ENCODE data around the gene GLIS1.

GLIS1 gene

GRCh38 chr1:53666566-53666965 is 72.4 kb downstream of the GLIS1 start:
- Histone ChIP-seq H3K4me1 (ENCODE audit: control insufficient read depth, insufficient read depth, low read length) (no peaks in the 10 kb centered on the region), H3K27me3 (ENCODE audit: control insufficient read depth, insufficient read depth, low read length, poor library complexity, severe bottlenecking) (no peaks in the 10 kb centered on the region), H3K27ac (ENCODE audit: insufficient read depth, low read depth, low read length, poor library complexity, severe bottlenecking) (no peak overlapping the region), H3K4me3 (ENCODE audit: insufficient read depth, low read depth, low read length) (no peak overlapping the region), H3K36me3 (ENCODE audit: control insufficient read depth, insufficient read depth, low read length) (no peaks in the 10 kb centered on the region), H3K9me3 (ENCODE audit: control insufficient read depth, low read length) (no peaks in the 10 kb centered on the region)
- 89 to 95% methylated on average over 1 of the region's 1 CpG for WGBS, 2 experiments

DNA sequence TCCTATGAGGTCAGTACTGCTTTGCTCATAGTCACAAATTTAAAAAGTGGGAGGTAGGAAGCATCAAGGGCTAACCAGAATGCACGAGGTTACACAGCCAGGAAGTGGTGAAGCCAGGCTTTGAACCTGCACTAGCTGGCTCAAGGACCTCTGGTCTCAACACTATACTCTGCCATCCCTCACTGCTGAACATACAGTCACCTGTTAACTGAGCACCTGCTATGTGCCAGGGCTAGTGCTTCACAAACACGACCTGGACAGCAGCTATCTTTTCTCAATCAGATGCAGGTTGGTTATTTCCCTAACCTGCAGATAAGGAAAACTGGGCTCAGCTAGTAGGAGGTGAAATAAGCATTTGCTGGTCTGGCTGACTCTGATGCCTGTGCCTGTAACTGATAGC is 73.0 kb downstream of the GLIS1 start:
- no peaks in the 10 kb centered on the region for H3K27me3 ChIP-seq (ENCODE audit: control insufficient read depth, insufficient read depth, low read length, poor library complexity, severe bottlenecking)
- no peaks in the 10 kb centered on the region for H3K9me3 ChIP-seq (ENCODE audit: control insufficient read depth, low read length)
- no peak overlapping the region for H3K4me3 ChIP-seq (ENCODE audit: insufficient read depth, low read depth, low read length)
- H3K4me1 ChIP-seq (ENCODE audit: control insufficient read depth, insufficient read depth, low read length): no peaks in the 10 kb centered on the region
- no peak overlapping the region for H3K27ac ChIP-seq (ENCODE audit: insufficient read depth, low read depth, low read length, poor library complexity, severe bottlenecking)
- H3K36me3 ChIP-seq (ENCODE audit: control insufficient read depth, insufficient read depth, low read length): no peaks in the 10 kb centered on the region
- WGBS, 2 experiments: 60 to 62% methylated on average over 2 of the region's 2 CpGs

DNA sequence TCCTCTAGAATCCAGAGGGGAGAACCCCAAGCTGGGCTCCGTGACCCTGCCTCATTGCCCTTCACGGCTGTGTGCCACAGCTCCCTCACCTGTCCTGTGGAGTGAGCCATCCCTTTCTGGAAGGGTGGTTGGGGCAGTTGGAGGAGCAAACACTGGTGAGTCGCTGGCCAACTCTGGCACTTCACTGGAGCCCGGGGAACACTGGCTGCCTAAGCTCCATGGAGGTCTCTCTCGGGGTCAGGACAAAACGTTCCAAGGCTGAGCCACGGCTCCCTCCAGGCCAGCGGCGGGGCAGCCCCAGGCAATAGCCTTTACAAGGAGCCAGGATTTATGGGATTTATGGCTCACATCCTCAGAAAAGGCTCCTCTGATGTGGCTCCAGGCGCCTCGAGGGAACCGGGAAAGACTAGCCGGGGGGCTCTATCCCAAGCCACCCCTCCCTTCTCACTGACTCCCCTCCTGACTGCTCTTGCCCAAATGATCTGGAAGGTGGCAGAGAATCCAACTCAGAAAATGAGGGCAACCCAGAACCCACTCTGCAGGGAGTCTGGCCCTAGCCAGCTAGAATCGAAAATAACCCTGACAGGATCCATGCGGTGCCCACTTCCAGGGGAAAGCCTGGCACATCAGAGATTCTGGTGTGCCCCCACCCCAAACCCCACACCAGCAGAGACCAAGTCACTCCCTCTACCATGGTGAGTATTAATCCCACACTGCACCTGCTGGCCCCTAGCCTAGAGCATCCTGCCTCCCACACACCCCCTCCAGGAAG is 75.2 kb downstream of the GLIS1 start:
- Histone ChIP-seq H3K27me3 (ENCODE audit: control insufficient read depth, insufficient read depth, low read length, poor library complexity, severe bottlenecking) (no peaks in the 10 kb centered on the region), H3K36me3 (ENCODE audit: control insufficient read depth, insufficient read depth, low read length) (no peaks in the 10 kb centered on the region), H3K4me3 (ENCODE audit: insufficient read depth, low read depth, low read length) (no peak overlapping the region), H3K4me1 (ENCODE audit: control insufficient read depth, insufficient read depth, low read length) (no peaks in the 10 kb centered on the region), H3K27ac (ENCODE audit: insufficient read depth, low read depth, low read length, poor library complexity, severe bottlenecking) (no peak overlapping the region), H3K9me3 (ENCODE audit: control insufficient read depth, low read length) (no peaks in the 10 kb centered on the region)
- 78 to 81% methylated on average over 15 of the region's 15 CpGs for WGBS, 2 experiments

DNA sequence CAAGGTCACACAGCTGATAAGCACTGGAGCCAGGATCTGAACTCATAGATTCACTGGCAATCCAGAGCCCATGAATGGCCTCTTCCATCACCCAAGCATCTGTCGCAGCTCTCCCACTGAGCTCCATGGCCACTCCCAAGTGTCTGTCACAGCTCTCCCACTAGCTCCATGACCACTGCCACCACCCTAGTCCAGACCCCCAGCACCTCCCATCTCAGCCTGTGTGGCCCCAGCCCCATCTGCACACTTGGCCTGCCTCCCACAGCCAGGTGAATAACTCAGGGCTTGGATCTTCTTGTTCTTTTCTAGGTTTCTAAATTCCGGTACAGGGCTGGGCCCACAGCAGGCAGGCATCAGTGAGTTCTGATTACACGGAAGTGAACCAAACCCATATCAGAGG is 76.0 kb downstream of the GLIS1 start:
- Histone ChIP-seq H3K4me1 (ENCODE audit: control insufficient read depth, insufficient read depth, low read length) (no peaks in the 10 kb centered on the region), H3K9me3 (ENCODE audit: control insufficient read depth, low read length) (no peaks in the 10 kb centered on the region), H3K27me3 (ENCODE audit: control insufficient read depth, insufficient read depth, low read length, poor library complexity, severe bottlenecking) (no peaks in the 10 kb centered on the region), H3K4me3 (ENCODE audit: insufficient read depth, low read depth, low read length) (no peak overlapping the region), H3K27ac (ENCODE audit: insufficient read depth, low read depth, low read length, poor library complexity, severe bottlenecking) (no peak overlapping the region), H3K36me3 (ENCODE audit: control insufficient read depth, insufficient read depth, low read length) (no peaks in the 10 kb centered on the region)
- WGBS, 2 experiments: 92 to 95% methylated on average over 3 of the region's 3 CpGs

DNA sequence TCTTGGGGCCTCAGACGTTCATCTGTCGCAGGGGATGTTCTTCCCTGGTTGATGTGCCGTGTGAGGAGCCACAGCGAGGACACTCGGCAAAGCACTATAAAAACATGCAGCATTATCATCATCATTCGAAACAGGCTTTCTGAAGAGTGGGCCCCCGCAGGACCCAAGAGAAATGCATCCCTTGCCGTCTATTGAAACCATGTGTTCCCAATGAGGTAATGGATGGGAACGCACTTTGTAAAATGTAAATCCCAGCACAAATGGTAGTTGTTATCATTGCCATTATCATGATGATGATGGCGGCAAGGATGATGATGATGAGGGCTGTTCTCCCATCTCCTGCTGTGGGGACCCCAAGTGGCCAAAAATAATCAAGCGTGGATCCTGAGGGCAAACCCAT is 76.8 kb downstream of the GLIS1 start:
- H3K27me3 ChIP-seq (ENCODE audit: control insufficient read depth, insufficient read depth, low read length, poor library complexity, severe bottlenecking): no peaks in the 10 kb centered on the region
- H3K36me3 ChIP-seq (ENCODE audit: control insufficient read depth, insufficient read depth, low read length): no peaks in the 10 kb centered on the region
- H3K9me3 ChIP-seq (ENCODE audit: control insufficient read depth, low read length): no peaks in the 10 kb centered on the region
- H3K4me1 ChIP-seq (ENCODE audit: control insufficient read depth, insufficient read depth, low read length): no peaks in the 10 kb centered on the region
- no peak overlapping the region for H3K27ac ChIP-seq (ENCODE audit: insufficient read depth, low read depth, low read length, poor library complexity, severe bottlenecking)
- 88 to 90% methylated on average over 11 of the region's 11 CpGs for WGBS, 2 experiments
- no peak overlapping the region for H3K4me3 ChIP-seq (ENCODE audit: insufficient read depth, low read depth, low read length)

DNA sequence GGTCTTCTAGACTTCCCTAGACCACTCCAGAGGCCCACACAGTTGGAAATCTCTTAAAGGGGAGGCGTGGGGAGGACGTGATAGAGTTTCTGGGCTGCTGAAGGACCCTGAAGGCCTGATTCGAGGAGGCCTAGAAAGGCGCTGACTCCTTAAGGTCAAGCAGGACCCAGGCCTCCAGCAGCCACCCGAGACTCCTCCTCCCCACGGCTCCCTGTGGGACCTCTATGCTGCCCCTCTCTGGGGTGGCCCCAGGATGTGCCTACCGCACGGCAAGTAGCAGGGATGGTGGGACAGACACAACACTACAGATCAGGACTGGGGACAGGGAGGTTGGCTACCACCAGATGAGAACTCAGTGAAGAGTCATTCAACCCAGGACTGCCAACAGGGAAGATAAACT is 77.5 kb downstream of the GLIS1 start:
- Histone ChIP-seq H3K36me3 (ENCODE audit: control insufficient read depth, insufficient read depth, low read length) (no peaks in the 10 kb centered on the region), H3K27me3 (ENCODE audit: control insufficient read depth, insufficient read depth, low read length, poor library complexity, severe bottlenecking) (no peaks in the 10 kb centered on the region), H3K9me3 (ENCODE audit: control insufficient read depth, low read length) (no peaks in the 10 kb centered on the region), H3K4me3 (ENCODE audit: insufficient read depth, low read depth, low read length) (no peak overlapping the region), H3K27ac (ENCODE audit: insufficient read depth, low read depth, low read length, poor library complexity, severe bottlenecking) (no peak overlapping the region), H3K4me1 (ENCODE audit: control insufficient read depth, insufficient read depth, low read length) (no peaks in the 10 kb centered on the region)
- WGBS, 2 experiments: 86 to 88% methylated on average over 8 of the region's 8 CpGs

- Histone ChIP-seq H3K27me3 (ENCODE audit: control insufficient read depth, insufficient read depth, low read length, poor library complexity, severe bottlenecking) (no peaks in the 10 kb centered on the region), H3K27ac (ENCODE audit: insufficient read depth, low read depth, low read length, poor library complexity, severe bottlenecking) (no peak overlapping the region), H3K36me3 (ENCODE audit: control insufficient read depth, insufficient read depth, low read length) (no peaks in the 10 kb centered on the region), H3K9me3 (ENCODE audit: control insufficient read depth, low read length) (no peaks in the 10 kb centered on the region), H3K4me3 (ENCODE audit: insufficient read depth, low read depth, low read length) (no peak overlapping the region), H3K4me1 (ENCODE audit: control insufficient read depth, insufficient read depth, low read length) (no peaks in the 10 kb centered on the region)
- 88 to 89% methylated on average over 3 of the region's 3 CpGs for WGBS, 2 experiments
Measured at GRCh38 chr1:53660666-53661065, 78.3 kb downstream of the GLIS1 start.

GRCh38 chr1:53659436-53659835 is 79.5 kb downstream of the GLIS1 start:
- H3K9me3 ChIP-seq (ENCODE audit: control insufficient read depth, low read length): no peaks in the 10 kb centered on the region
- H3K4me1 ChIP-seq (ENCODE audit: control insufficient read depth, insufficient read depth, low read length): no peaks in the 10 kb centered on the region
- no peak overlapping the region for H3K27ac ChIP-seq (ENCODE audit: insufficient read depth, low read depth, low read length, poor library complexity, severe bottlenecking)
- WGBS, 2 experiments: 91 to 93% methylated on average over 2 of the region's 2 CpGs
- H3K36me3 ChIP-seq (ENCODE audit: control insufficient read depth, insufficient read depth, low read length): no peaks in the 10 kb centered on the region
- H3K4me3 ChIP-seq (ENCODE audit: insufficient read depth, low read depth, low read length): no peak overlapping the region
- H3K27me3 ChIP-seq (ENCODE audit: control insufficient read depth, insufficient read depth, low read length, poor library complexity, severe bottlenecking): no peaks in the 10 kb centered on the region

DNA sequence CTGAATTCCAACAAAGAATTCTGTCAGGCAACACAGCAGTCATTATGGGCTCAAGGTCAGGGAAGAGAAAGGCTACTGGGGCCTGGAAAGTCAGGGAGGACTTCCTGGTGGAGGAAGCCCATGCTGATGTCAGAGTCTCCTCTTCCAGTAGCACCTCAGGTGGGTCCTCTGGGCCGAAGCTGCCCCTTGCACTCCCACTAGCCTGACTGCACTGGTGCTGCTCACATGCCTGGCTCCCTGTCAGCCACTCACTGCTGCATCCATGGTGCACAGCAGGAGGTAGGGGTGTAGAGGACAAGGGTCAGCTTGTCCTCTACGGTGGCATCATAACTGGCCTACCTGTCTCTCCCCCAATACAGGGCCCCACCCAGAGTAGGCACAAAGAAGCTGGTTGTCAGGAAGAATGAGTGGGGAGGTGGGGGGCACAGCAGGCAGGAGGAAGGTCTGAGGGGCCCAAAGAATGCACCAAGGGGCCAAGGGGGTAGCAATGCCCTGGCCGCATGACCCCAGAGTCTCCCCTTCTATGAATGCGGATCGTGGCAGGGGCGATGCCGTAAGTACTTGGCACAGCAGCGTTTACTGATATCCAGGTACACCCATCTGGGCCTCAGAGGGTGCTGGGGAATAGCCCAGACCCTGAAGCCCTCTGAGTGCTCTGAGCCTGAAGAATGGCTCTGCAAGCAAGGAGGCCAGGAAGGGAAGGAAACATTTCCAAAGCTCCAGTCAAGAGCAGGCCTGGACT is 80.3 kb downstream of the GLIS1 start:
- no peaks in the 10 kb centered on the region for H3K36me3 ChIP-seq (ENCODE audit: control insufficient read depth, insufficient read depth, low read length)
- no peaks in the 10 kb centered on the region for H3K9me3 ChIP-seq (ENCODE audit: control insufficient read depth, low read length)
- H3K4me1 ChIP-seq (ENCODE audit: control insufficient read depth, insufficient read depth, low read length): no peaks in the 10 kb centered on the region
- WGBS, 2 experiments: 89% methylated on average over 8 of the region's 8 CpGs
- no peak overlapping the region for H3K4me3 ChIP-seq (ENCODE audit: insufficient read depth, low read depth, low read length)
- H3K27me3 ChIP-seq (ENCODE audit: control insufficient read depth, insufficient read depth, low read length, poor library complexity, severe bottlenecking): no peaks in the 10 kb centered on the region
- H3K27ac ChIP-seq (ENCODE audit: insufficient read depth, low read depth, low read length, poor library complexity, severe bottlenecking): no peak overlapping the region

DNA sequence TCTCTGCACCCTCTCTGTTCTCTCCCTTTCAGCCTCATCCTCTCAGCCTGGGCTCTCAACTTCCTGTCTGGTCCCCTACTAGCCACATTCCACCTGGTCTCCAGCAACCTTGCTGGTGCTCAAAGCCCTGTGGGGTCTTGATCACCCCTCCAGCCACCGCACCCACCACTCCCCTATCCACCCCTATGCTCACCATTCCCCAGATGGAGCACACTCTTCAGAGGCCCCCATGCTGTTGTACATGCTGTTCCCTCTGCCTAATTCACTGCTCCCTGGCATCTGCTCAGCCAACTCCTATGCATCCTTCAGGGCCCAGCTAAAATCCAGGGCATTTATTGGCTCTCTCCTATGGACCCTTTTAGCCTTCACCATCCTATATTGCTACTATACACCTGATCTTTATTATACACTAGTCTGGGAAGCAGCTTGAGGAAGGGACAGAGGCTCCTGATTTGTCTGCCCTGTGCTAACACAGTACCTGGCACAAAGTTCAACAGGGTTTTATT is 81.0 kb downstream of the GLIS1 start:
- H3K4me1 ChIP-seq (ENCODE audit: control insufficient read depth, insufficient read depth, low read length): no peaks in the 10 kb centered on the region
- no peaks in the 10 kb centered on the region for H3K36me3 ChIP-seq (ENCODE audit: control insufficient read depth, insufficient read depth, low read length)
- 93 to 98% methylated on average over 1 of the region's 1 CpG for WGBS, 2 experiments
- H3K4me3 ChIP-seq (ENCODE audit: insufficient read depth, low read depth, low read length): no peak overlapping the region
- H3K9me3 ChIP-seq (ENCODE audit: control insufficient read depth, low read length): no peaks in the 10 kb centered on the region
- no peak overlapping the region for H3K27ac ChIP-seq (ENCODE audit: insufficient read depth, low read depth, low read length, poor library complexity, severe bottlenecking)
- no peaks in the 10 kb centered on the region for H3K27me3 ChIP-seq (ENCODE audit: control insufficient read depth, insufficient read depth, low read length, poor library complexity, severe bottlenecking)
